Umbilical cord (tissue), 2 donors: ENCODE measurements around the gene SLC25A47. TPM values are rescaled to one million over a fixed set of nuclear protein-coding genes. Genes with fewer than 3 reads are reported as not detected.

Experiments
- DNase-seq: peaks from one replicate; pipeline ENCODE4 v3.0.0-alpha.2; 2015; ENCODE audit warnings: low spot score
- total RNA-seq: library from RNA; depleted of rRNA; stranded (reverse); fragments of >200 nt; gene quantifications from one replicate; pipeline ENCODE4 v1.2.3, GENCODE V29; 2014; ENCODE audit warnings: low replicate concordance; ENCODE audit not compliant: insufficient read depth

The SLC25A47 gene
- total RNA-seq, 1 donor from 2014 or later: not detected

DNA sequence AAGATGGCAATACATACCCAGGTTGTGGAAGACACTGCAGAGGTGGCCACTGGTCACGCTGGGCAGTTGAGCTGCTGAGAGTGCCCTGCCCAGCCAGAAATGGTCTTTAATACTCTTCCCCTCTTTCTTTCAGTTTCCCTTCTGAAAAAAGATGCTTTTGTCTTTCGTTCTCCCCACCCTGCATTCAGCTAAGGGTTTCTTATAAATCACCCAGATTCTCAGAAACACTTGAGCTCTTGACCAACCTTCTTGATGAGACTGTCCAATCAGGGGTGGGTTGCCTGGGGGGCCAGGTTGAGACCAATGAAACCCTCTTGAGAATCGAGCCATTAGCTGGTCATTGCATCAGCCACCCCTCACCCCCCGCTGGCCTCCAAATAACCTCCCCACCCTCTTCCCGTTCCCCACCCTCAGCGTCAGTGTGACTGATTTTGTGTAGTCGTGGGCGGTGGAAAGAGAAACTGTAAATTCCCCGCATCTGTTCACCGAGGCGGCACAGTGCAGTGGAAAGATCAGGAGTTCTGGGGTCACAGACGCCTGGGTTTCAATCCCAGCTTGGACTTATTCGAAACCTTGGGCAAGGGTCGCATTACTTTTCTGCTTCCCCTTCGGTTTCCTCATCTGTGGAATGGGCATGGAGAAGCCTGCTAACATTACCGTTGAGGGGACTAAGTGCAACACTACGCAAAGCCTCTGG, 52.3 kb downstream of the SLC25A47 start:
- DNase-seq: peak; percentile 77

DNA sequence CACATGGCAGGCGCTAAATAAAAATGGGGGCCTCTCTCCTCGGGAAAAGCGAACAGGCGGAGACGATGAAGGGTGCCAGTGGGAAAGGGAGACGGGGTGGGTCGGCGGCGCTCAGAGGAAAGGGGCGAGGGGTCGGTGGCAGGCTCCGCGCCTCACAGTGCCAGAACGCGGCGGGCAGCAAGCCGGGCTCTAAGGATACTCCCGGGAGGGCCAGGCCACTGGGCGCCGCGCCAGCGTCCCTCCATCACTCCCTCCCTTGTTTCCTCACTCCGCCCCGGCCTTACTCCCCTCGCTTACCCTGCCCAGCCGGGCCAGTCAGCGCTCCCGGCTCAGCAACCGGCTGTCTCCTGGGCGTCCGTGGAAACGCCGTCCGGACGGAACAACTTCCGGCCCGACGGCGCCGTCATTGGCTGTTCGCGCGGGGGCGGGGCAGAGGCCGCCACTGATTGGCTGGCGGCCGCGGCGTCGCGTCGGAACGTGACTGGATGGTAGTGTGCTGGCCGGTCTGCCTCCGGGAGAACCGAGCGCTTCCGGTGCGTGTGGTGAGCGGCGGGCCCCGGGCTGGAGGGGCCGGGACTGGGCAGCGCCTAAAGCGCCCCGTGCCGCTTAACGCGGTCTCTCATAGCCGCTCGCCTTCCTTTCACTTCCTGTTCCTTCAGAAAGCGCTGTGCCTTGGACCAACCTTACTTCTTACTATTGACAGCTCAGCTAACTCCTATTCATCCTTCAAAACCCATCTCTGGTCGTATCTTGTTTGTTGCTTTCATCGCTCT, 53.0 kb downstream of the SLC25A47 start, which contains the start of gene WDR25:
Gene WDR25 (plus strand): TSS at position 523 of the 773 bp plus-strand sequence.
- DNase-seq: peak; percentile 97

DNA sequence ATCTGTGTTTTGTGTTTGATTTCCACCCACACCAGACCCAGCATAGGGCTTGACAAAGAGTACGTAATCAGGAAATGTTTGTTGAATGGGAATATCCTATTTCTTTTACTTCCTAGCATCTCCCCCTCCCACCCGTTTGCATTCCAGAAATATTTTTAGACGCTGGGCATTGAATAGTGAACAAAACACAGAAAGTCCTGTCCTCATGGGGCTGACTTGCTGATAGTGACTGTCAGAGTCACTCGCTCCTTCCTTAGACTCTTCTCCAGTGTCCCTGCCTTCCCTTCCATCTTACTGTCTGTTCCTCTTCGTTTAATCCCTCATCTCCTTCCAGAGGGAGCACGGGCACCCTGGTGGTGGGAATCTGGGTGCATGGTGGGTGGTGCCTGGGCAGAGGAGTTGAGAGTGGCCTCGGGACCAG, 53.6 kb downstream of the SLC25A47 start:
- no peak for DNase-seq

Other genes with a start within 250 kb of the SLC25A47 start
- gene DEGS2, start 163.7 kb upstream of the SLC25A47 start, total RNA-seq: not detected
- 40.4 TPM for gene YY1, start 84.2 kb upstream of the SLC25A47 start, total RNA-seq
- 7.9 TPM for gene SLC25A29, start 16.9 kb upstream of the SLC25A47 start, total RNA-seq
- gene WDR25, start 53.1 kb downstream of the SLC25A47 start, total RNA-seq: 13.2 TPM